HL-60 (cell line): ENCODE data around the gene CAMTA1.

Source experiments
- DNase-seq, 2 experiments: peaks; one replicate each; pipeline ENCODE4 v3.0.0-alpha.2; 2010 to 2020; ENCODE audit warnings: low read depth in 1 of 2, low spot score in 1 of 2
- H3K27ac ChIP-seq: fragments of 250-450 bp; sonication (Bioruptor Pico); replicated peaks from 2 replicates; pipeline ENCODE4 v1.5.1; 2020; ENCODE audit warnings: mild to moderate bottlenecking, moderate library complexity
- H3K27me3 ChIP-seq: fragments of 250-450 bp; sonication (Bioruptor Pico); 2 replicates; pipeline ENCODE4 v1.5.1; 2021; ENCODE audit warnings: mild to moderate bottlenecking, moderate library complexity; ENCODE audit not compliant: insufficient read depth, poor library complexity, severe bottlenecking
- H3K4me3 ChIP-seq: replicated peaks from 2 replicates; pipeline ENCODE4 v1.5.1; 2011; ENCODE audit warnings: mild to moderate bottlenecking, control low read depth, low read length; ENCODE audit not compliant: insufficient read depth
- GABPA ChIP-seq: IDR thresholded peaks from 2 replicates; pipeline ENCODE4 v1.6.1; 2012; ENCODE audit warnings: low read depth
- POLR2AphosphoS5 ChIP-seq: IDR thresholded peaks from 2 replicates; pipeline ENCODE4 v1.6.1; 2012; ENCODE audit warnings: low read depth
- REST ChIP-seq: IDR thresholded peaks from 2 replicates; pipeline ENCODE4 v1.6.1; 2012; ENCODE audit warnings: low read depth; ENCODE audit not compliant: insufficient replicate concordance
- SPI1 ChIP-seq: IDR thresholded peaks from 2 replicates; pipeline ENCODE4 v1.6.1; 2012; ENCODE audit warnings: low read depth, mild to moderate bottlenecking, borderline replicate concordance
- TF ChIP-seq, protein P1 (sequence below): IDR thresholded peaks from one replicate; pipeline ENCODE4 v1.5.1; 2011; ENCODE audit warnings: low read length, control low read depth, inconsistent platforms; ENCODE audit not compliant: insufficient read depth

Gene CAMTA1

GRCh38 chr1:7751174-7751573, 965.9 kb downstream of the CAMTA1 start:
- Histone ChIP-seq H3K27ac (no peak overlapping the region), H3K27me3 (no peaks in the 10 kb centered on the region), H3K4me3 (no peak overlapping the region)
- DNase-seq: no peak
- no peak for TF ChIP-seq SPI1
- TF ChIP-seq POLR2AphosphoS5: no peak
- TF ChIP-seq, protein P1, sequence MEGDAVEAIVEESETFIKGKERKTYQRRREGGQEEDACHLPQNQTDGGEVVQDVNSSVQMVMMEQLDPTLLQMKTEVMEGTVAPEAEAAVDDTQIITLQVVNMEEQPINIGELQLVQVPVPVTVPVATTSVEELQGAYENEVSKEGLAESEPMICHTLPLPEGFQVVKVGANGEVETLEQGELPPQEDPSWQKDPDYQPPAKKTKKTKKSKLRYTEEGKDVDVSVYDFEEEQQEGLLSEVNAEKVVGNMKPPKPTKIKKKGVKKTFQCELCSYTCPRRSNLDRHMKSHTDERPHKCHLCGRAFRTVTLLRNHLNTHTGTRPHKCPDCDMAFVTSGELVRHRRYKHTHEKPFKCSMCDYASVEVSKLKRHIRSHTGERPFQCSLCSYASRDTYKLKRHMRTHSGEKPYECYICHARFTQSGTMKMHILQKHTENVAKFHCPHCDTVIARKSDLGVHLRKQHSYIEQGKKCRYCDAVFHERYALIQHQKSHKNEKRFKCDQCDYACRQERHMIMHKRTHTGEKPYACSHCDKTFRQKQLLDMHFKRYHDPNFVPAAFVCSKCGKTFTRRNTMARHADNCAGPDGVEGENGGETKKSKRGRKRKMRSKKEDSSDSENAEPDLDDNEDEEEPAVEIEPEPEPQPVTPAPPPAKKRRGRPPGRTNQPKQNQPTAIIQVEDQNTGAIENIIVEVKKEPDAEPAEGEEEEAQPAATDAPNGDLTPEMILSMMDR: no peak
- TF ChIP-seq GABPA: no peak
- TF ChIP-seq REST: no peak

DNA sequence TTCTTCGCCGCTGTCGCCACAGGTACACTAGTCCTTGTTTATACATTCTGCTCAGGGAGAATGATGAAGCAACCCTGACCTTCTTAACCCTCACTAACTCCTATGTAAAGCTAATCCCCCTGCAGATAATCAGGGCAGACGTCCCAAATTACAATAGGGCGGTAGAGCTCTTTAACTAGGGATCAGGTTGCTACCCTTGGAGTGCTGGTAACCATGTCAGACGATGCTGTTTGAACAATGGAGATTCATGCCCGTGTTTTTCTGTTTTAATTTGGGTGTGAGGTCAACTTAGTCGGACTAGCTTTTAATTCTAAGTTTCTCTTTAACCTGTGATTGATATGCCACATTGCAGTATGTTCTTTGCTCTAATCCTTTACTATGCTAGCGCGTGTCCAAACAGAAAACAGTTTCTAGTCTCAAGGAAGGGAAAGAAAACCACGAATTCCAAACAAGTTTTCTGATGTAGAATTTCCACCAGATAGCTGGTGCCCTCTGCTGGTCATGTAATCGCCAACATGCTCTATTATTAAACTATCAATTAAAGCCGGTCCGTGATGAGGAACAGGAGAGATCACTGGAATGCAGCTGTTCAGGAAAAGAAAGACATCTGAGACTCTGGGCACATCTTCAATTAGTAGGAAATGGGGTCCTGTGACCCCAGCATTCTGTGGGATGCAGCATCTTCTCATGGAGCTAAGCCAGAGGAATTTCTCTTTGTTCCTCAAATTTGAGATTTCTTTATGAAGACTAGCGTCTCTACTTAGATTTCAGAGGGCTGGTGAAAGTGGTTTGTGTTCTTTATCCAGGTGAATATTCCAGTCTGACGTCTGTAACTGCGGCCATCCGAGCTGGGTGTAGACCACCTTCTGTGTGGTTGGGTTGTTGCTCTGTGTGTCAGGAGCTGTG, 967.5 kb downstream of the CAMTA1 start:
- no peak overlapping the region for H3K27ac ChIP-seq

DNA sequence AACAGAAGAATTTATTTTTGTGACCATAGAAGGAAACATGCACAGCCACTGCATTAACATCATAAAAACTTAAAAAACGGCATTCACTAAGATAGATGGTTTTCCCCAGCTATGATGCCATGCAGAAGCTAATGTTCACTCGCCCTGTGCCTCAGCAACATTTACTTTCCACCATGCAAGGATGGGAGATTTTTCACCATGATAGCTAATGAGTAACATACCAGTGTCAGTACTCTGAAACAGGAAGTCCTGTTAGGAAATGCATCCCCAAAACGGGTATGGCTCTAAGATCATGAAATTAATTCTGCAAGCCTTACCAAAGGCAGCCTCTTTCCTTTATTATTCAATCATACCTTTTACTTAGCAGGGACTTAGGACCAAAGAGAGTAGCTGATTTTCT, 968.4 kb downstream of the CAMTA1 start:
- no peak overlapping the region for H3K27ac ChIP-seq
- H3K27me3 ChIP-seq: no peaks in the 10 kb centered on the region
- TF ChIP-seq POLR2AphosphoS5 (no peak), REST (no peak), SPI1 (peak; percentile 50; the same call in 1 of the 2 replicates), GABPA (no peak)
- no peak overlapping the region for H3K4me3 ChIP-seq
- peak in 1 of 2 experiments; percentile 19 for DNase-seq

More for the DNA sequence above, 967.5 kb downstream of the CAMTA1 start:
- no peaks in the 10 kb centered on the region for H3K27me3 ChIP-seq
- TF ChIP-seq, protein P1: peak; percentile 62
- TF ChIP-seq SPI1: no peak
- H3K4me3 ChIP-seq: peak overlapping the region; percentile 21
- DNase-seq: peak in 1 of 2 experiments; percentile 45

DNA sequence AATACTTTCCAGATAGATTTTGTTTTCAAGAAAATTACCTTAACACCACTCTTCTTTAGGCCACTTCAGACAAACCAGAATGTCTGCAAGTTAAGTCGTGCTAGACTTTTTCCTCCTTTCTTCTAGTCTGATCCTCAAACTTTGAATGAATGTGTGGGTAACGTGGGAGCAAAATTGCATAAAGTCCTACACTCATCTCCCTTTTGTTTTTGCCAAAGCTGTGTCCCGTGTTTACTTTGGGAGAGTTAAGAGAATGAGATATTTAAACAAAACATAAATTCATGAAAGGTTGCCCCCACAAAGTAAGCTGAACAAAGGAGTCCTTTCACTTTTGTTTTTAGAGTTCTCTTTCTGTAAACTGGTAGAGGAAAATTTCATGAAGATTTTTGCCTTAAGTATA, 969.0 kb downstream of the CAMTA1 start:
- DNase-seq: no peak
- TF ChIP-seq, protein P1: no peak
- TF ChIP-seq GABPA: no peak
- TF ChIP-seq POLR2AphosphoS5: no peak
- TF ChIP-seq SPI1: no peak
- no peak for TF ChIP-seq REST
- Histone ChIP-seq H3K4me3 (no peak overlapping the region), H3K27ac (no peak overlapping the region), H3K27me3 (no peaks in the 10 kb centered on the region)
